Colonic mucosa (tissue), 4 donors: ENCODE measurements around the gene CDRT4. TPM values are rescaled to one million over a fixed set of nuclear protein-coding genes. Genes with fewer than 3 reads are reported as not detected.

Source experiments
- DNase-seq: peaks from one replicate; pipeline ENCODE4 v3.0.0-alpha.2; 2020
- H3K27ac ChIP-seq: fragments of 200-600 bp; one replicate; pipeline ENCODE4 v1.8.0; 2021
- H3K27me3 ChIP-seq: fragments of 200-600 bp; one replicate; pipeline ENCODE4 v1.8.0; 2021
- H3K36me3 ChIP-seq: fragments of 200-600 bp; one replicate; pipeline ENCODE4 v1.8.0; 2021
- H3K4me1 ChIP-seq: fragments of 200-600 bp; one replicate; pipeline ENCODE4 v1.8.0; 2021; ENCODE audit warnings: mild to moderate bottlenecking
- H3K4me3 ChIP-seq: fragments of 200-600 bp; one replicate; pipeline ENCODE4 v1.8.0; 2021
- H3K9ac ChIP-seq, 2 donors: one replicate each; pipeline ENCODE4 v1.7.0; 2013; ENCODE audit warnings: control low read depth in 2 of 2, low read depth in 2 of 2, low read length in 2 of 2
- H3K9me3 ChIP-seq: fragments of 200-600 bp; one replicate; pipeline ENCODE4 v1.8.0; 2021
- CTCF ChIP-seq: fragments of 200-600 bp; IDR thresholded peaks from one replicate; pipeline ENCODE4 v1.8.0; 2022; ENCODE audit warnings: antibody characterized with exemption, mild to moderate bottlenecking
- intact Hi-C: fragments of 100-400 bp; cut with DNase I; formaldehyde crosslinking; loops from one replicate; pipeline ENCODE4 v1.14.1; 2022
- total RNA-seq, 2 donors: library from RNA; stranded (reverse); fragmentation: NEBNext Ultra II Directional in 1 of 2; extraction: Animal tissue kit (Norgen Biotek cat#: 25700) in 1 of 2; gene quantifications; one replicate each; pipeline ENCODE4 v1.2.1, GENCODE V29; 2021
- donor health status: healthy.
- donor health status: DM: no; HTN: no; CAD: no.
- donor health status: DM: no; HTN: no; CAD: no.

The CDRT4 gene
- total RNA-seq, 2 donors from 2014 or later: 3.8 to 5.3 TPM

GRCh38 chr17:15492791-15493692, 25.6 kb upstream of the CDRT4 start:
- Histone ChIP-seq H3K27ac (no peak overlapping the region), H3K4me3 (no peak overlapping the region), H3K4me1 (no peaks in the 10 kb centered on the region), H3K27me3 (no peaks in the 10 kb centered on the region), H3K36me3 (no peaks in the 10 kb centered on the region), H3K9ac (no peak overlapping the region), H3K9me3 (no peaks in the 10 kb centered on the region)
- TF ChIP-seq CTCF: no peak
- no peak for DNase-seq
- intact Hi-C loops: no loop called here

GRCh38 chr17:15492186-15492585, 24.8 kb upstream of the CDRT4 start:
- Histone ChIP-seq H3K27ac (no peak overlapping the region), H3K4me1 (no peaks in the 10 kb centered on the region), H3K27me3 (no peaks in the 10 kb centered on the region), H3K9me3 (no peaks in the 10 kb centered on the region), H3K9ac (no peak overlapping the region), H3K4me3 (no peak overlapping the region), H3K36me3 (no peaks in the 10 kb centered on the region)
- TF ChIP-seq CTCF: no peak
- DNase-seq: no peak
- intact Hi-C loops: no loop called here

- H3K9me3 ChIP-seq: no peaks in the 10 kb centered on the region
- H3K4me1 ChIP-seq: no peaks in the 10 kb centered on the region
- intact Hi-C loops: no loop called here
- DNase-seq: peak; percentile 73
- H3K27ac ChIP-seq: peak overlapping the region; percentile 56
- peak overlapping the region in 1 of 2 donors; percentile 30 for H3K9ac ChIP-seq
- H3K36me3 ChIP-seq: no peaks in the 10 kb centered on the region
- TF ChIP-seq CTCF: no peak
- no peak overlapping the region for H3K4me3 ChIP-seq
- H3K27me3 ChIP-seq: no peaks in the 10 kb centered on the region
These were observed 23.3 kb upstream of the CDRT4 start for GRCh38 chr17:15490634-15491261.

- no peaks in the 10 kb centered on the region for H3K9me3 ChIP-seq
- no peak overlapping the region for H3K4me3 ChIP-seq
- intact Hi-C loops: no loop called here
- H3K9ac ChIP-seq: no peak overlapping the region
- no peaks in the 10 kb centered on the region for H3K4me1 ChIP-seq
- no peak for TF ChIP-seq CTCF
- no peak for DNase-seq
- H3K27me3 ChIP-seq: no peaks in the 10 kb centered on the region
- H3K27ac ChIP-seq: no peak overlapping the region
- H3K36me3 ChIP-seq: no peaks in the 10 kb centered on the region
These were observed 21.1 kb upstream of the CDRT4 start for GRCh38 chr17:15488557-15488956.

GRCh38 chr17:15485045-15485444, 17.6 kb upstream of the CDRT4 start:
- no peaks in the 10 kb centered on the region for H3K9me3 ChIP-seq
- no peaks in the 10 kb centered on the region for H3K4me1 ChIP-seq
- no peak for DNase-seq
- intact Hi-C loops: no loop called here
- H3K27ac ChIP-seq: no peak overlapping the region
- no peaks in the 10 kb centered on the region for H3K27me3 ChIP-seq
- no peak overlapping the region for H3K9ac ChIP-seq
- TF ChIP-seq CTCF: no peak
- no peaks in the 10 kb centered on the region for H3K36me3 ChIP-seq
- H3K4me3 ChIP-seq: no peak overlapping the region
